Skeletal muscle cell (primary cell): ENCODE data around the gene ARID5B.
"Not testable (repeated sequence)": the region's sequence is repeated elsewhere in the genome, so short reads cannot be mapped to it uniquely, and the experiment has no call there.

Source experiments
- DNase-seq: peaks from one replicate; pipeline ENCODE4 v3.0.0-alpha.2; 2010; ENCODE audit warnings: low read depth
- H3K4me3 ChIP-seq: 2 replicates; pipeline ENCODE4 v1.5.1; 2011; ENCODE audit warnings: low read depth, mild to moderate bottlenecking, control low read depth, low read length, moderate library complexity

The ARID5B gene

DNA sequence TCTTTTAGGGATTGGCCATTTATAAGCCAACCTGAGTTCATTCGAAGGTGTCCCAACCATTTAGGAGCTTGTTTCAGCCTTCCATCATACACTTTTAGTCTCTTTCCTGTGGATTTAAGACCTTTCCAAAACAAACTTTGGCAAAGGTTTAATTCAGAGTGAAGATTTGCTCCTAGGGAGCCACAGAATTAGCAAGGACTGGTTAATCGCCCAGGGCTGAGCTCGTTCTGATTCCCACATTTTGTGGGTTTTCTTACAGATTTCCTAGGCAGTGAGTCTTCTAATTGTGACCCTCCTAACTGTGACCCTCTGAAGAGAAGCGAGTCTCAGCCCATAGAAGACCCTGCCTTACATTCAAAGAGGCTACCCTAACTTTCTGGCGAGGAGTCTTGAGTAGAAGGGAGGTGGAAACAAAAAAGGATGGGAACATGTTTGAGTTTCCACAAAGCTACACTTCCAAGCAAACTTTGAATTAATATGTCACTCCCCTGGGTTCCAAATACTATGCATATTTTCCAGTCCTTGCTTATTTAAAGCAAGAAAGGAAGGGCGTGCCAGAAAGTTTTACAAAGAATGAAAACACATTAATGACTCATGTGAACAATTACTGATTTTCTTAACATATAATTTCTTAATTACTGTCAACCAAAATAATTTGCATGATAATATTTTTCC lies 118.3 kb downstream of the ARID5B start:
- DNase-seq, result no peak
- H3K4me3 ChIP-seq, result no peak overlapping the region

DNA sequence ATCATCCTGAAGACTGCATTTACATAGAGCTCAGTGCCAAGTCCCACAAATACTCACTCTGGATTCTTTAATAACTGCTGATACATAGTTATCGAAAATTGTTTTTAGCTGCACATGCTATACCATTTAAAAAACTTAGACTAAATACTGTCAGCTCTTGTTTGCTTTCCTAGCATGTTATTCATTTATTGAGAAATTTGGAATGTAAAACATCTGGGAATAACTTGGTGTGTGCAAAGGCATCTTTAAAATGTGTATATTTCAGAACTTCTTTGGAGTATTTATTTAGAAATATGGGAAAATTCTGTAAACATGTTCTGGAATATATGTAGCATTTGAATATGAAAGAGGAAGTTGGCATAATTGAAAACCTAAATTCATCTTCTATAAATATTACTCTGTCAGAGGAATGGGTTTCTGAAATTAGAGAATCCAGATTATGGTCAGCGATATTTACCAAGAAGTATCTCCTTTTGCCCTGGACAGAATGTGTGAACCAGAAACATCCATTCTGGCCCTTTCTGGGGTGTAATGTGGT lies 119.7 kb downstream of the ARID5B start:
- no peak overlapping the region for H3K4me3 ChIP-seq
- DNase-seq, result no peak

DNA sequence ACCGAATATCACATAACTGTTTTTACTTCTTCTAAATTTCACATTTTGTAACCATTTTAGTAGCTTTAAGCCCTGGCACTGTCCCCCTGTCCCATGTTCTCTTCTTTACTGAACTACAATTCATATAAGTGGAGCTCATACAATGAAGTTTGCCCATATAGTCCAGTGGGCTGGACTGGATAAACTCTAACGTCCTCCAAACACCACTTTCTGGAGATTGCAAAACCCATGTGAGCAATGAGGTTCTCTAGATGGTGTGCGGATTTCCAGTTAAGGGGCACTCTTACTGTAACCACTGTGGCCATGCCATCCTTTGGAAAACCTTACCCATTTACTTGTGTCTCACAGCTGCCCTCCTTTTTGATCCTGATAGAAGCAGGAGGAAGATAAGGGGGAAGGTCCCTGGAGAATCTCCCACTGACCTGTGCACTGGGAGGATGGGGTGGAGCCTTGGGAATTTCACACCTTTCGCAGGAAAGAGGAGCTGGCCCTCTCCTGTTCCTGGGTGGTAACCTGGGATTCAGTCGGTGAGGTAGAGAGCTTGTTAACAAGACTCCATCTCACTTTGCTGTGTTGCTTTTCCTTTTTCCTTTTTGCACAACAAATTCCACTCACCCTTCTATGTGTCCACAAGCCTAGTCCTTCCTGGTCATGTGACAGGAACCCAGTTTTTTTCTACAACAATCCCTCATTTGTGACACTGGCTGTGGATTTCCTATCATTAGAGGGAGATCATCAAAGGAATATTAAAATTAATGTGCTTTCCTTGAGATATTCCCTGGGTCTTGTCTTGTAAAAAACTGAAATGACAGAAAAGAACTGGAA lies 120.7 kb downstream of the ARID5B start:
- no peak for DNase-seq
- no peak overlapping the region for H3K4me3 ChIP-seq

DNA sequence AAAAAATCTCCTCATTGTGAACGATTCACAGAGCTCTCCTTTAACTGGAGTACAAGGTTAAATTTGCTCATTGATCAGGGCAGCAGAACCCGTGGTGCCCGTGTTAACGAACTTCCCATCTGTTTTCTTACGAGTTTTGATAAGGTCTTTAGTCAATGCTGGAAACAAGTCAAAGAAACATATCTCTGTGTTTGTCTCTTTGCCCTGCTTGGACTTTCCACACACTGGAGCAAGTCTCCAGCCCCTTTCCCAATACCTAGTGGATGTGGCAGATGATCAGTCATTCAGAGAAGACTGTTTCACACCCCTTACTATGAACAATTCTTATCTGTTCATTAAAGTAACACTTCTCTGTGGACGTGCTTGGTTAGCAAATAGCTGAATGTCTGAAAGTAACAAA lies 121.3 kb downstream of the ARID5B start:
- no peak for DNase-seq
- no peak overlapping the region for H3K4me3 ChIP-seq

DNA sequence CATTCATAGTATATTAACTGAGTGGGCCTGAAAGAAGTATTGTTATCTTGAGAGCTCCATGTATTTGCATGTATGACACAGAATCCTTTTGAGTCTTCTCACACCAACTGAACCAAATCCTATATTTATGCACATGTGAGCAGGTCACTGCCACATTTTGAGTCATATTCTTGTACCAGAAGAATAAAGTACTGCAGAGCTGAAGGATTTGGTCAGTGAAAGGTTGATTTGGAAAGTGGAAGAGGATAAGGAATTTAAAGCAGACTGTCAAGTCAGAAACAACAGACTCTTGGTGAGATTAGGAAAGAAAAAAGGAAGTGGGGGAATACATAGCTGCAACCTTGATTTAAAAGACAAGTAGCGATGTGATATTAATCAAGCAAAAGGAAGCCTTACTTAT lies 121.8 kb downstream of the ARID5B start:
- H3K4me3 ChIP-seq, result no peak overlapping the region
- DNase-seq, result no peak

DNA sequence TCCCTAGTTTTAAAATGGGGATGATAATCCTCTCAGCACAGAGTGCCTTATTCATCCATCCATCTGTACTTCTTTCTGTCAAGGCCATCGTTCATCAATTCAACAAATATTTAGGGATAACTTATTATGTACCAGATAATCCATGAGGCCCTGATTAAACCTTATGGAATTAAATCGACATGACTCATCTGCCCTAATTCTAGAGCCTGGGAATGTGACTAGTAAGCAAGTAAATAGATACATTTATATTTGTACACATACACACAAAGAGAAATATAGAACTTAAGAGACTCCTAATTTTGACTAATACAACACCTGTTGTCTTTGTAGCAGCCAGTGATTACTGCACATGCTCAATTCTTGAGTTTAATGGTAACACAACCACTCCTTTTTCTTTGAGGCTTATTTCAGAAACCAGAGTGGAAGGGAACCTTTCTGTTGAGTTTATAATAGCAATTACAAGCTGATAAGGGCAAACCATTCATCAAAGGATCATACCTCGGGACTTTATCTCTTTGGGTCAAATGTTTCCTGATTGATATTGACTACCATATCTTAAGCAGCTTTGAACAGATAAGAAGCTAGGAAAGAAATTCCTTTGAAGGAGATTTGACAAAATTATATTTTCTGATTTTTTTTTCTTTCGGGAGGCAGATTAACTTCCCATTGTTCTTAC lies 122.7 kb downstream of the ARID5B start:
- no peak overlapping the region for H3K4me3 ChIP-seq
- no peak for DNase-seq

DNA sequence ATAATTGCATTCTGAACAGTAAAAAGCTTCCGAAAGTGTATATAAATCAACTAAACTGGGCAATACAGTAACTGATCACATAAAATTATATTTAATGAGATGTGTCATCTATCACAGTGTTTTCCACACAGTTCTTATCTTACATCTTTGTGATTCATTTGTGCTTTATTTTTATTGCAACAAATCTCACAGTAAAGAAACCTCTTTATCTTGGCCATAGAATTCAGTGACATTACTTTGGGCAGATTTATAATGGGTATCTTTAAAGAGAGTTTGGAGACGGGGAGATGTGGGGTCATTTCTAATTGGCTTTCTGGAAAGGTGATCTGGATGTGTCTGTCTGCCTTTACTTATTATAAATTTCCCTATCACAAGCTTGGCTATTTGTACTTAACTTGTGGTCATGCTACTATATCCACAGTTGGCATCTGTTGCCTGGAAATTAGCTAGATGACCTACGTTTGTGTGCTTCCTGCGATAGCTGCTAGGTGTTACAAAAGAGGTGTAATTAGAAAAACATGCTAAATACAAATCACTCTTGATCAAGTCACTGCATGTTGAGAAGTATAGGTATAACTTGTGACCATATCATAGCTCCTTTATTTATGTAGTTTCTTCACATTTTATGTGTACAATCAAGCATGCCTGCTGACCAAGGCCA lies 123.8 kb downstream of the ARID5B start:
- DNase-seq, result no peak
- no peak overlapping the region for H3K4me3 ChIP-seq

DNA sequence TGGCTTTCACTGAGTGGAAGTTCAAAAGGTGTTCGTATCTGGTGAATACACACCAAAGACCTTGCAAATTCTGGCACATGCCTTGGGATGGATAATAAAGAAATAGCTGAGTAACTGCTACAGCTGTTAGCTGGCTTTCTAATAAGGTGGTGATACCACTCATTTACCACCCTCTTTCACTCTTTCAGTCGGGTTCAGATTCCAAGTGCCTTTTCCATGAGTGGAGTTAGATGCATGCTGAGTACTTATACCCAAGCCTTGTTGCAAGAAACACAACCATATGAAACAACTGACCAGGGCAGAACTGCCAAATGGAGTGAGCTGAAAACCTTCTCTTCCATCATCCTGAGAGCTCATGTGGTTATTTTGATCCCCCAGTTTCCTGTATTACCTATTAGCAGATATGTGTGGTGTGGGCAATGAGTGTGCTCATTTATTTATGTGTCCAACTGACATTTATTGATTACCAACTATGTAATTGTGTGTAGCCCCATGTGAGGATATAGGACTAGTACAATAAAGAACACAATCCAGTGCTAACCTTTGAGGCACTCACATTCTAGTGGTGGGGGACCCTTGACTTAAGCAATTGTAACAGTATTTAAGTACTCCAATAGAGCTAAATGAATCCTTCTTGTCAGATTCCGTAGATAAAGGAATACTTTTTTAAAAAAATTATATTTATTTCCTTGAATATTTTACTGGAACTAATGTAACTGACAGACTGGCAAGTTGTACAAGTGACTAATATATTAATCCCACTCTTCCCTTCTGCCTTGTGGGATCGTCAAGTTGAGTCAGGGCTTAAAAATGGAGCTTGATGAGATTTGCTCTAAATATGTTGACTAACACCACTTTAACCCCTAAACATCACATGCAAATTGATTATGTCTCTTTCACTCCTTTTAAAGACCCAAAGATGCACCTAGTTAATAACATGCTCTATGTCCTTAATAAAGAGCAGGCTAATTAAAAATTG lies 124.7 kb downstream of the ARID5B start:
- H3K4me3 ChIP-seq, result no peak overlapping the region

DNA sequence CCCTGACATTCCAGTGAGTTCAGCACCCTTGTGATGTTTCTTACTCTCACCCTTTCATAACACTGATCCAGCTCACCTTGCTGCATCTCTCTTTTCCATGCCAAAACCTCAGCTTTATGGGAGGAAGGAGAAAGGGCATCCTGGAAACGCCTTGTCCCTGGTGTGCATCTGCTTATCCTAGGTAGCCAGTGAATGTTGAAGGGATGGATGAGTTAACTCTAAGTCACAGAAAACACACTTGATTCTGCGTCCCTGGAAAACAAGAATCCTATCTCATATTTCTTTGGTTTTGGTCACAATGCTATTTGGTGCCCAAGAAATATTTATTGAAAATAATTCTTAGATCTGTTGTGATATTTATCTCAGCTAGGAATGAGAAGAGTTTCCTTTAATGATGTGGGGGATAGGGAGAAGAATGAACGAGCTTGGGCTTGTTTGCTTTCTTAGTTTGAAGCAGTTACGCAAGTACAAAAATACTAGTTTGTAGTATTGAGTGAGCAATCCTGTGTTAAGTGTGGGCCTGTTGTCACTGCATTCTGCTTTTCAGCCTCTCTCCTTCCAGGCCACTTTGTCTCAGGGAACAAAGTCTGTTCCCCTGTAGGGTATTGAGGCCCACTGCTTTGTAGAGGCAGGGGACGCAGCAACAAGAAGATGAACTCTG lies 126.5 kb downstream of the ARID5B start:
- H3K4me3 ChIP-seq, result no peak overlapping the region
- DNase-seq, result no peak

More for the DNA sequence above, 124.7 kb downstream of the ARID5B start:
- no peak for DNase-seq

DNA sequence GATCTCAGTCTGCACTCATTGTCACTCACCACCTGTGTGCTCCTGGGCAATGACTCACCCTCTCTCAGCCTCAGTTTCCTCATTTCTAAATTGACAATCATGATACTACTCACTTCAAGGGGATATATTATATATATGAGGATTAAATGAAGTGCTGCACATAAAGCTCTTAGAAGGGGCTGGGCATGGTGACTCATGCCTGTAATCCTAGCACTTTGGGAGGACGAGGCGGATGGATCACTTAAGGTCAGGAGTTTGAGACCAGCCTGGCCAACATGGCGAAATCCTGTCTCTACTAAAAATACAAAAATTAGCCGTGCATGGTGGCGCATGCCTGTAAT lies 127.0 kb downstream of the ARID5B start:
- DNase-seq, H3K4me3 ChIP-seq: not testable (repeated sequence)

DNA sequence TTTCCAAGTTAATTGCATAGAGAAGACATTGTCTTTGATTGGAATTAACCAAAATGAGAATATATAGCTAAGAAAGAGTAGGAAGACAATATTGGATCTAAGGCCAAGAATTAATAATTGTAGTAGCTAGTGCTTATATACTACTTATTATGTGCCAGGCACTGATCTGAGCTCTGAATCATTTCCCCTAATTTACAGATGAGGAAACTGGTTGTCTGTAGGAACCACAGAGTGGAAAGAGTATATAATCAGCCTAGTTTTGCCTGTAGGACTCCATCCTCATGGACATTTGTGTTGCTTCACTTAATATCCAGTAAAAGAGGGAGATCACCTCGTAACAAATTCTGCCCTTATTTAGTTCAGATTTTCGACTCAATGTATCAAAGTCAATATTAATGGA lies 127.9 kb downstream of the ARID5B start:
- no peak overlapping the region for H3K4me3 ChIP-seq
- DNase-seq, result no peak

DNA sequence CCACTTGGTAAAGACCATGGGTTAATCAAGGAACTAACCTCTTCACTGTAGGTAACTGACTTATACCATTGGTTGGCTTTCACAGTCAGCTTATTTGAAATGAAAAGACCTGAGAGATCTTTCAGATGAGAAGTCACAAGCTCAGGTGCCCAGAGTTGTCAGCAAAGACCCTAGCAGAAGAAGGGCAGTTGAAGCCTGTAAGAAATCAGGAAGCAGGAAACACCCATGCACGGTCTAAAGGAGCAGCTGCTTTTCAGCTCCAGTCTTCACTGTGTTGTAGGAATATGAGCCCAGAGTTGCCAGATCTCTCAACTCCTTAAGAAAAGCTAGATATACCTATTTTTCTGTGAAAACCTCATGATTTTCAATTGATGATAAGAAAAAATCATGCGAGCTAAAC lies 130.0 kb downstream of the ARID5B start:
- no peak overlapping the region for H3K4me3 ChIP-seq
- no peak for DNase-seq

DNA sequence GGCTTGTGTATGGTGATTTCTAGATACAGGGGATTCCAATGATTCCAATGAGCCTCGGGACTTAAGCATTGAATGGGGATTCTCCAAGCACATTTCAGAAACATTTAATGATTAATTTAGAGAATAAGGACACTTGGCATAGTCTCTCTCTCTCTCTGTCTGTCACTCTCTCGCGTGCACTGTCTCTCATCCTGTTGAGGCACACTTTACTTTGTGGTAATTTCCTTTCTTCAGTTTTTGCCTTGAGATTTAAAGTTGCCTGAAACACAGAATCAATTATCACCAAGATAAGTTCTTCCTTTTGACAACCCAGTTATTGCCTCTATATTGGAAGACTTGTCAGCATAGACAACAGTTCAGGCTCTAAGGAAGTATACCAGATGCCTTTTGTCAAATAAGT lies 131.6 kb downstream of the ARID5B start:
- no peak overlapping the region for H3K4me3 ChIP-seq
- DNase-seq, result no peak

DNA sequence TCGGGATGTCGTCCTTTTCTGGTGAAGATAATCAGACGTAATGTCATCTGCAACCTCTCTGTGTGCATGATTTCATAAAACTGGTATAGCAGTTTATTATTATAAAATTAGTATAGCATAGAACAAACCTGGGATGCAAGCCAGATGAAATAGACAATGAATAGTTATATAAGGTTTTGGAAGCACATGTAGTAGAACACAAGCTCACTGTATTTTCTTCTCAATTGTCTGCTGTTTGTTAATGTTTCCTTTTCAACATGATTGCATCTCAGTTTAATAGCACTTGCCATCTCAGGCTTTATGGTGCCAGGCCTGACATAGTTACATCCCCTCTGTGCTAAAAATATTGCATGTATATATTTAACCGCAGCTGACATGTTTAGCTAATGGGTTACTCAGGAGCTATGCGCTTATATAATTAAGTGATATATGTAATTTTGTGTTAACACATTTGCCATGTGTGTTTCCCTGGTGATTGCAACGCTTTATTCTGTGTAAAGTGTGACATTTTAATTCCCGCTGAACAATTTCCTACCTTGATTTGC lies 132.7 kb downstream of the ARID5B start:
- H3K4me3 ChIP-seq, result no peak overlapping the region
- DNase-seq, result no peak

DNA sequence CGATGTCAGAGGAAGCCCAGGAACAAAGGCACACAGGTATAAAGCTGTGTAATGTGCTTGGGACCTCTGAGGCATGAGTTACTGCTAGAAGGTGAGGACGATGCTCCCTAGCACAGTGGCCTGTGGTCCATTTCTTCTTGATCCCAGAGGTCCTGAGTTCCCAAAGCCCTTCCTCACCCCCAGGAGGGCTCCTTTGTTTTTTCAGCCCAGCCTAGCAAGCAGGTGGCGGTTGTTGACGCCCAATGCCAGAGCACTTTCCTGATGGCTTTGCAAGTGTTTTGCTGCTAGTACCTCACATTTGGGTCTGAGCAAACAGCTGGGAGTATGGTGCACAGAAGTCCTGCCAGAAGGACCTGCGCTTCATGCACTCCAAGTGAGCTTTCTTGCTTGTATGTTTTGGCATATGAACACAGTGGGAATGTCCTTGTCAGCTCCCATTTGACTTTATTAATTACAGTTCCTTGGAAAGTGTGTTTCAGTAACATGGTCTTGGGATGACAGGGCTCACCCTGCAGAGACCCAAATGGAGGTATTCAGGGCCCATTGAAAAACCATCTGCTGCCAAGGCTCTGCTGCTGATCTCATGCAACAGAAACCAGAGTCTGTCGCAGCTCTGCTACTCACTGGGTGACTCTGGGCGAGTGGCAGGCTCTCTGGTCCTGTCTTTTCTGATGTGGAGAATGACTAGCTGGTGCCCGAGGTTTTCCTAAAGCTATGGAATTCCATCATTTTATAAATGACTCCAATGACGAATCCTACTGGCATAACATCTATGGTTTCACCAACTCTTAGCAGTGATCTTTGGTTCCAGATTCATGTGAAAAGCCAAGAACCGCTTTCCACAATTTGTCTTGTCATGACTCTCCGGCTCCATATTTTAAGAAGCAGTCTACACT lies 134.9 kb downstream of the ARID5B start:
- DNase-seq, result no peak

DNA sequence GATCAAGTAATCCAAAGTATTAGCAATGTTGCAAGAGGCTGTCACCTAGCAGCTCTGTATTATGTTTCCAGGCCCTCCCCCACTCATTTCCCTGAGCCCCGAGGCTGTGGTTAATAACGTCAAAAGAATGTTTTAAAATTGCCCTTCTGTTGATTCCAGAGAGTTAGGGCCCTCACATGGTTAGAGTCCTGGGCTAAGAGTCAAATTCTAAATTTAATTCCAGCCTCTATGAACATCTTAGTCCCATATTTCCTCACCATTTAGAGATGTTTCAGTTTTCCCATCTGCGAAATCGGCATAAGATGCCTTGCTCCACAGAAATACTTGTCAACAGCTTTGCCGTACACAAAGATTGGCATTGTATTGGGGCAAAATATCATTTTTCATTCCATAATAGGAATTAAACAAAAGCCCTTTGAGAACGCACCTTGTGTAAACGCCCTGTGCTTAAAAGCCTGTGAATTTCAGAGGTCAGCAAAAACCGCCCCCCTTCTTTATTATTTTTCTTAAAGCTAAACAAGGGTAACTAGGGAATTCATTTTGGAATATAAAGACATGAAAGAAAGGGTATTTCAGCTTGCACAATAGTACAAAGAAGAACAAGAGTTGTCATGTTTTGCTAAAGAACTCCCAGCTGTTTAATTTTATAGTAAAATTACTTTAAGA lies 135.8 kb downstream of the ARID5B start:
- DNase-seq, result no peak
- H3K4me3 ChIP-seq, result no peak overlapping the region

More for the DNA sequence above, 134.9 kb downstream of the ARID5B start:
- no peak overlapping the region for H3K4me3 ChIP-seq
